HUDEP-2 (cell line): ENCODE data around the gene TPGS1.

Experiments
- DNase-seq, 76 experiments: peaks; one replicate each; lab custom pipeline; 2025; ENCODE audit not compliant: unreplicated experiment in 76 of 76; lab: John Stamatoyannopoulos, UW

Gene TPGS1

GRCh38 chr19:558770-559439 lies 51.6 kb downstream of the TPGS1 start:
- DNase-seq, result no peak

GRCh38 chr19:560121-560520 lies 52.8 kb downstream of the TPGS1 start:
- no peak for DNase-seq

- DNase-seq, result peak in 25 of 76 experiments; percentile 15 to 61 (median 41)
These were observed 59.1 kb downstream of the TPGS1 start for GRCh38 chr19:566403-566802.

- no peak for DNase-seq
These were observed 59.5 kb downstream of the TPGS1 start for GRCh38 chr19:566844-567243.

- no peak for DNase-seq
These were observed 60.1 kb downstream of the TPGS1 start for GRCh38 chr19:567296-567900.
